Loucy (cell line): ENCODE results near the gene GPC5.

Experiments used
- H2AFZ ChIP-seq: fragments of 200-600 bp; sonication (generic); 2 replicates; pipeline ENCODE4 v1.6.0; 2016; ENCODE audit warnings: antibody characterized with exemption, mild to moderate bottlenecking, low read length, moderate library complexity
- H3F3A ChIP-seq: fragments of 200-600 bp; 2 replicates; pipeline ENCODE4 v1.6.0; 2016; ENCODE audit warnings: antibody characterized with exemption, low read depth, mild to moderate bottlenecking
- H3K27me3 ChIP-seq: fragments of 200-600 bp; sonication (generic); 2 replicates; pipeline ENCODE4 v1.6.1; 2014; ENCODE audit warnings: low read length, mild to moderate bottlenecking; ENCODE audit not compliant: insufficient read depth, poor library complexity, severe bottlenecking
- H3K36me3 ChIP-seq: fragments of 200-600 bp; sonication (generic); 2 replicates; pipeline ENCODE4 v1.6.1; 2016; ENCODE audit warnings: low read length; ENCODE audit not compliant: insufficient read depth
- H3K4me1 ChIP-seq: fragments of 200-600 bp; sonication (generic); 2 replicates; pipeline ENCODE4 v1.5.1; 2014; ENCODE audit warnings: low read length, mild to moderate bottlenecking; ENCODE audit not compliant: insufficient read depth, poor library complexity, severe bottlenecking
- H3K4me2 ChIP-seq: fragments of 200-600 bp; sonication (generic); 2 replicates; pipeline ENCODE4 v1.6.0; 2014; ENCODE audit warnings: antibody characterized with exemption, low read length, low read depth, mild to moderate bottlenecking; ENCODE audit not compliant: poor library complexity, severe bottlenecking
- H3K4me3 ChIP-seq: fragments of 200-600 bp; sonication (generic); 2 replicates; pipeline ENCODE4 v1.5.1; 2014; ENCODE audit warnings: low read length, mild to moderate bottlenecking, mixed read lengths; ENCODE audit not compliant: poor library complexity, severe bottlenecking
- H3K79me2 ChIP-seq: fragments of 200-600 bp; sonication (generic); 2 replicates; pipeline ENCODE4 v1.6.1; 2014; ENCODE audit warnings: low read length; ENCODE audit not compliant: insufficient read depth
- H3K9ac ChIP-seq: fragments of 200-600 bp; sonication (generic); 2 replicates; pipeline ENCODE4 v1.6.0; 2014; ENCODE audit warnings: mild to moderate bottlenecking, low read depth, low read length, moderate library complexity; ENCODE audit not compliant: poor library complexity, severe bottlenecking
- H3K9me2 ChIP-seq: fragments of 200-600 bp; sonication (generic); replicated peaks from 2 replicates; pipeline ENCODE4 v1.6.1; 2016; ENCODE audit warnings: low read depth, low read length, mixed read lengths
- H3K9me3 ChIP-seq: fragments of 200-600 bp; sonication (generic); 2 replicates; pipeline ENCODE4 v1.6.1; 2014; ENCODE audit warnings: mild to moderate bottlenecking, antibody characterized with exemption, low read length, low read depth; ENCODE audit not compliant: insufficient read depth
- H4K20me1 ChIP-seq: fragments of 200-600 bp; sonication (generic); 2 replicates; pipeline ENCODE4 v1.6.0; 2014; ENCODE audit warnings: antibody characterized with exemption, low read length, mild to moderate bottlenecking; ENCODE audit not compliant: insufficient read depth, poor library complexity, severe bottlenecking
- CTCF ChIP-seq: fragments of 200-600 bp; sonication (generic); conservative IDR thresholded peaks from 2 replicates; pipeline ENCODE4 v1.5.1; 2014; ENCODE audit warnings: mild to moderate bottlenecking, antibody characterized with exemption, low read length
- EZH2phosphoT487 ChIP-seq: fragments of 200-600 bp; IDR thresholded peaks from 2 replicates; pipeline ENCODE4 v1.6.1; 2018; ENCODE audit warnings: antibody characterized with exemption, mild to moderate bottlenecking, moderate library complexity, borderline replicate concordance

The GPC5 gene

DNA sequence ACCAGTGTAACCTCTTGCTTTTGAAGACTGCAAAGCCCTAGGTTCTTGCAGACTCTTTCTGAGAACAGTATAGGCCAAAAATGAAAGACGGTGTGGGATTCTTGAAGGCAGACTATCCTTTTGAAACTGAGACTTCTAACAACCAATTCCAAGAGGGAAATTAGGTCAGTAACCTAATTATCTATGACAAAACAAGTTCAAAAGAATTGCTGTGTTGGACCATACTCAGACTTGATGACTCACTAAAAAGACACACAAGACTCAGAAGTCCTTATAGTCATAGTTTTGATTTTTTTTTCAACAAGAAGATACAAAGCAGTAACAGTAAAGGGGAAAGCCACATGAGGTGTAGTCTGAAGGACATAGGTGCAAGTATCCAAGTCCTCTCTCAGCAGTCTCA lies 1204.1 kb downstream of the GPC5 start:
- H3K9me2 ChIP-seq, result no peaks in the 10 kb centered on the region; the same call in 1 of the 2 replicates
- H3K4me3 ChIP-seq, result no peak overlapping the region
- H3K27me3 ChIP-seq, result no peaks in the 10 kb centered on the region
- H4K20me1 ChIP-seq, result no peaks in the 10 kb centered on the region
- no peaks in the 10 kb centered on the region for H3K79me2 ChIP-seq
- no peak overlapping the region for H2AFZ ChIP-seq
- H3K9ac ChIP-seq, result no peak overlapping the region
- H3K9me3 ChIP-seq, result no peaks in the 10 kb centered on the region
- TF ChIP-seq CTCF (no peak), EZH2phosphoT487 (no peak)
- no peaks in the 10 kb centered on the region for H3K36me3 ChIP-seq
- H3K4me1 ChIP-seq, result no peaks in the 10 kb centered on the region
- H3F3A ChIP-seq, result no peaks in the 10 kb centered on the region
- no peak overlapping the region for H3K4me2 ChIP-seq

- no peaks in the 10 kb centered on the region for H3K79me2 ChIP-seq
- H2AFZ ChIP-seq, result no peak overlapping the region
- no peak overlapping the region for H3K4me2 ChIP-seq
- no peaks in the 10 kb centered on the region for H3K9me3 ChIP-seq
- no peak for TF ChIP-seq CTCF
- no peak for TF ChIP-seq EZH2phosphoT487
- no peaks in the 10 kb centered on the region for H3K27me3 ChIP-seq
- H3K4me1 ChIP-seq, result no peaks in the 10 kb centered on the region
- no peaks in the 10 kb centered on the region for H4K20me1 ChIP-seq
- no peaks in the 10 kb centered on the region for H3F3A ChIP-seq
- H3K9ac ChIP-seq, result no peak overlapping the region
- no peak overlapping the region for H3K4me3 ChIP-seq
- no peaks in the 10 kb centered on the region for H3K9me2 ChIP-seq
- H3K36me3 ChIP-seq, result no peaks in the 10 kb centered on the region
Observed at GRCh38 chr13:92609376-92609775, 1211.0 kb downstream of the GPC5 start.

DNA sequence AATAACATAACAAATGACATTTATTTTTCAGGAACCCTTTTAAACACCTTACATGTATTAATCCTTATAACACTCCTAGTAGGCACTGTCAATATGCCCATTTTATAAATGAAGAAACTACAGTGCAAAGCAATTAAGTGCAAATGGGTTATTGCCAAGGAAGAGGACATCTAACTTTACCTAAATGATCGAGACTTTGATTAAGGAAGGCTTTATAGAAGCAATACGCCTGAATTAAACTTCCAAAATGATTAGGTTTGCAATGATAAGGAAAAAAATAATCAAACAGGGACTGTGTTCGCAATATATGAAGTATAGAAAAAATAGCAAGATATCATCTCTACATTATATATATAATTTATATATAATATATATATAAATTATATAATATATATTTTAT lies 1214.5 kb downstream of the GPC5 start:
- no peak overlapping the region for H2AFZ ChIP-seq
- no peaks in the 10 kb centered on the region for H3K27me3 ChIP-seq
- no peaks in the 10 kb centered on the region for H3K4me1 ChIP-seq
- H4K20me1 ChIP-seq, result no peaks in the 10 kb centered on the region
- H3K9me2 ChIP-seq, result no peaks in the 10 kb centered on the region
- H3K36me3 ChIP-seq, result no peaks in the 10 kb centered on the region
- H3K79me2 ChIP-seq, result no peaks in the 10 kb centered on the region
- H3K4me2 ChIP-seq, result no peak overlapping the region
- H3K9me3 ChIP-seq, result peaks cover 3% of the 10 kb centered on the region; the same call in 1 of the 2 replicates
- TF ChIP-seq EZH2phosphoT487 (no peak), CTCF (no peak)
- H3F3A ChIP-seq, result no peaks in the 10 kb centered on the region
- H3K4me3 ChIP-seq, result no peak overlapping the region
- no peak overlapping the region for H3K9ac ChIP-seq
